AG04450 (cell line): ENCODE results near the gene ZNF366. TPM values are rescaled to one million over a fixed set of nuclear protein-coding genes. Genes with fewer than 3 reads are reported as not detected.

ENCODE experiments used
- CTCF ChIA-PET: fragments of 300-600, 350-600 bp; formaldehyde crosslinking; extraction: SDS; loops from one replicate; lab custom pipeline; 2022; ENCODE audit warnings: antibody characterized with exemption, inconsistent platforms; lab: Charles Lee
- POLR2A ChIA-PET: fragments of 350-600 bp; formaldehyde crosslinking; extraction: SDS; loops from one replicate; lab custom pipeline; 2021; ENCODE audit warnings: antibody characterized with exemption, inconsistent platforms; lab: Yijun Ruan, JAX
- DNase-seq: peaks from one replicate; pipeline ENCODE4 v3.0.0-alpha.2; 2011; ENCODE audit warnings: low read depth, low spot score
- H3K27ac ChIP-seq: one replicate; pipeline ENCODE4 v1.5.1; 2012; ENCODE audit warnings: low read depth, low read length, control low read depth
- H3K27me3 ChIP-seq: one replicate; pipeline ENCODE4 v1.6.0; 2012; ENCODE audit warnings: low read length; ENCODE audit not compliant: control insufficient read depth, insufficient read depth
- H3K4me3 ChIP-seq: 2 replicates; pipeline ENCODE4 v1.5.1; 2011; ENCODE audit warnings: mild to moderate bottlenecking, low read depth, low read length, control low read depth
- H3K9me3 ChIP-seq: 2 replicates; pipeline ENCODE4 v1.5.1; 2012; ENCODE audit warnings: low read length; ENCODE audit not compliant: control insufficient read depth, insufficient read depth
- CTCF ChIP-seq: IDR thresholded peaks from 2 replicates; pipeline ENCODE4 v1.5.1; 2011; ENCODE audit warnings: low read depth, low read length, control low read depth, inconsistent platforms
- polyA plus RNA-seq: library from polyadenylated mRNA; depleted of rRNA; stranded (reverse); fragments of >200 nt; gene quantifications from 2 replicates; pipeline ENCODE4 v1.2.3, GENCODE V29; 2011

The ZNF366 gene
- polyA plus RNA-seq, 1 experiment = not detected

DNA sequence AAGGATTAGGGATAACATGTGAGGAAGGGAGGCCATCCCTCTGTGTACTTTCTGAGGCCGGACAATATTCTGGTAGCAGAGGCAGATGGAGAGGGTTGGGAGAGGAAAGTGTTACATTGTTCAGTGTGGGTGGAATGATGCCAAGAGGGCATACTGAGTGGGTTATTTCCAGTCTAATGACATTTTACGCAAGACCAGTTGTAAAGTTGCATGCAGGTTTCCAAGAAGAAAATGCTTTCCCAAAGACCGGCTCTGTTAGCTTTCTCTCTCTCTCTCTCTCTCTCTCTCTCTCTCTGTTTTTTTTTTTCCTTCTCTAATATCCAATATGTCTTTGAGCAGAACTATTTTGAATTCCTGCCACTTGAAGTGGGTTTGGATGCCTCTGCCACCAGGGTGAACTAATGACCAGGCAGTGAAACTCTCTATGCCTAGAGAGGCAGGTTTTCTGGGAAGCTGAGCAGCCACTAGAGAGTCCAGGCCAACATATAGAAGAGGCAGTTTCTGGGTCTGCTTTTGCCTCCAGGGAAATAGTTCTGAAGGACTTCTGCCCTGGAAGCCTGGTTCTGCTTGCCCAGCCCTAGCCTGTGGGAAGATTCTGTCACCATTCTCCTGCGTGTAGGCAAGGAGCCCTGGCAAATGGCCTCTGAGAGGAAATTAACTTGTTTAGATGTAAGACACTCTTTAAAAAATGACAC is 24.4 kb upstream of the ZNF366 start:
- POLR2A ChIA-PET = no interaction called here
- CTCF ChIA-PET = interaction anchor here (0.6 kb wide), 2 partner anchors 24 to 294 kb away, joined by 3 to 4 read pairs; no protein-coding TSS in a partner anchor
- no peak for DNase-seq
- no peak for TF ChIP-seq CTCF
- no peak overlapping the region for H3K27ac ChIP-seq
- H3K4me3 ChIP-seq = no peak overlapping the region
- H3K27me3 ChIP-seq = no peaks in the 10 kb centered on the region
- no peaks in the 10 kb centered on the region for H3K9me3 ChIP-seq

GRCh38 chr5:72530196-72530595 is 23.0 kb upstream of the ZNF366 start:
- DNase-seq = no peak
- Histone ChIP-seq H3K27me3 (no peaks in the 10 kb centered on the region), H3K4me3 (no peak overlapping the region), H3K9me3 (no peaks in the 10 kb centered on the region), H3K27ac (no peak overlapping the region)
- CTCF ChIA-PET = no interaction called here
- POLR2A ChIA-PET = no interaction called here
- no peak for TF ChIP-seq CTCF

GRCh38 chr5:72529383-72529782 is 22.2 kb upstream of the ZNF366 start:
- ChIA-PET CTCF (no interaction called here), POLR2A (no interaction called here)
- Histone ChIP-seq H3K27me3 (no peaks in the 10 kb centered on the region), H3K27ac (no peak overlapping the region), H3K4me3 (no peak overlapping the region), H3K9me3 (no peaks in the 10 kb centered on the region)
- TF ChIP-seq CTCF = no peak
- no peak for DNase-seq

GRCh38 chr5:72525816-72526215 is 18.6 kb upstream of the ZNF366 start:
- no peaks in the 10 kb centered on the region for H3K27me3 ChIP-seq
- ChIA-PET CTCF (no interaction called here), POLR2A (no interaction called here)
- no peak overlapping the region for H3K27ac ChIP-seq
- no peak overlapping the region for H3K4me3 ChIP-seq
- H3K9me3 ChIP-seq = no peaks in the 10 kb centered on the region
- TF ChIP-seq CTCF = no peak
- DNase-seq = peak; percentile 41

DNA sequence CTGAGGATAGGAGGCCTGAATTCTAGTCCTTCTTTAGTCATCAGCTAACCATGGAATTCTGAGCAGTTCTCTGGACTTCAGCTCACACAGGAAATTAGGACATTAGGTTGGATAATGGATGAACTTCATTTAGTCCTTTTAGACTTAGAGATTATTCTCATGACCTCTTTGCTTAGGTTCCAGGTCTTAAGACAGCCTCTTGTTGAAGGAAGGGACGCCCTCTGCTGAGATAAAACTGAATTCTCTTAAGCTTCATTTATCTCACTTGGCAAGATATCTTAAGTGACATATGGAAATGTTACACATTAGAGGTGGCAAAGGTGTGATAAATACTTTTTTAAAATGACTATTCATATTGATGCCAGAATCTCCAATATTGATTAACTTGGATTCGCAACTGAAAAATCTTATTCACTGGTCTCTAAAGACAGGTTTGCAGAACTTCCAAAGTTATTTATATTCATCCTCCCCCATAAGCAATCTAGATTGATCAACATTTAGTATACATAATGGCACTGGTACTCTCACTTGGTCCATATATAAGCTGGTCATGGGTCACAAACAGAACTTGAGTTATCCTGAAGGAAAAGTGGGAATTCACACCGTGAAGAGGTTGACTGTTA is 16.9 kb upstream of the ZNF366 start:
- Histone ChIP-seq H3K4me3 (no peak overlapping the region), H3K27ac (no peak overlapping the region), H3K9me3 (no peaks in the 10 kb centered on the region), H3K27me3 (no peaks in the 10 kb centered on the region)
- ChIA-PET CTCF (interaction anchor here (0.6 to 2.6 kb wide), 40 partner anchors 10 to 364 kb away, joined by 3 to 65 read pairs (median 4); no protein-coding TSS in a partner anchor), POLR2A (no interaction called here)
- TF ChIP-seq CTCF = peak; percentile 65
- DNase-seq = peak; percentile 52
